SH-SY5Y (cell line): Measurements from ENCODE around the gene PCSK5.

ENCODE experiments used
- GATA2 ChIP-seq: IDR thresholded peaks from 2 replicates; pipeline ENCODE4 v1.6.1; 2011; ENCODE audit warnings: mild to moderate bottlenecking, low read depth, low read length
- GATA3 ChIP-seq: IDR thresholded peaks from 2 replicates; pipeline ENCODE4 v1.6.1; 2011; ENCODE audit warnings: low read depth, mild to moderate bottlenecking, low read length, moderate library complexity

GRCh38 chr9:75847085-75847484 lies 43.4 kb upstream of the PCSK5 start:
- no peak for TF ChIP-seq GATA2
- TF ChIP-seq GATA3 = no peak
